Hematopoietic multipotent progenitor cell treated with erythropoietin and hydrocortisone succinate and interleukin-3 and kit ligand, for 6 days (in vitro differentiated cells): ENCODE data around the gene SNX24.
"Not testable (repeated sequence)": the region's sequence is repeated elsewhere in the genome, so short reads cannot be mapped to it uniquely, and the experiment has no call there.

Experiments
- DNase-seq: peaks from one replicate; pipeline ENCODE4 v3.0.0-alpha.2; 2015

The SNX24 gene

DNA sequence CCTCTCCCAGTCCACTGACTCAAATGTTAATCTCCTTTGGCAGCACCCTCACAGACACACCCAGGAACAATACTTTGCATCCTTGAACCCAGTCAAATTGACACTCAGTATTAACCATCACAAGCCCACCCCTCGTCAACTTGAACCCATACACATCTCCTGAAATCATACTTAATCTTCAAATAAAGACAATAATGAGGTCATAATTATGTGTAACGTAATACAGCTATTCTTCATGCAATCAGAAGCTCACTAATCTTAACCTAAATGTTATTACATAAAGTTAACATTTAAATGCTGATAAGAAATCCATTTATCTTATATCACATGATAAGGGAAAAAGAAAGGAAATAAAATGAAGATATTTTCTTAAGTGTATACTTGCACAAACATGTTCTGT, 125.9 kb downstream of the SNX24 start:
- DNase-seq, result no peak

DNA sequence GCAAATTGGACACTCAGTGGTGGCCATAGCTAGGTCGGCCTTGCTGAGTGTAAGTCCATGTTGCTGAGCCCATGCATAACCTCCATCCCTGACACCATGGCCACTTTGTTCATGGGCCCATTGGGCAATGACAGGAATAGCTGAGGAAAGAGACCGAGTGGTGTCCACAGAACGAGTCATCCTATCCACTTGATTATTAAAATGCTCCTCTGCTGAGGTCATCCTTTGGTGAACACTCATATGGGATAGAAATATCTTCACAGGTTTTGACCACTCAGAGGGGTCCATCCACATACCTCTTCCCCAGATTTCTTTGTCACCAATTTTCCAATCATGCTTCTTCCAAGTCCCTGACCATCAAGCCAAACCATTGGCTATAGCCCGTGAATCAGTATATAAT, 127.5 kb downstream of the SNX24 start:
- DNase-seq, result no peak

DNA sequence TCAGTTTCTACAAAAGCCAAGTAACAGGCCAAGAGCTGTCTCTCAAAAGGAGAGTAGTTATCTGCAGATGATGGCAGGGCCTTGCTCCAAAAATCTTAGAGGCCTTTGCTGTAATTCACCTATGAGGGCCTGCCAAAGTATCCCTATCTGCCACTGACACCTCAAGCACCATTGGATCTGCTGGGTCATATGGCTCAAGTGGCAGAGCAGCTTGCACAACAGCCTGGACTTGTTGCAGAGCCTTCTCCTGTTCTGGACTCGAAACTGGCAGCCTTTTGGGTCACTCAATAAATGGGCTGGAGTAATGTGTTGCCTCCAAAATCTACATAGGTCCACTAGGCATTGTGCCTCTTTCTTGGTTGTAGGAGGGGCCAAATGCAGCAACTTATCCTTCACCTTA, 128.3 kb downstream of the SNX24 start:
- not testable (repeated sequence) for DNase-seq

DNA sequence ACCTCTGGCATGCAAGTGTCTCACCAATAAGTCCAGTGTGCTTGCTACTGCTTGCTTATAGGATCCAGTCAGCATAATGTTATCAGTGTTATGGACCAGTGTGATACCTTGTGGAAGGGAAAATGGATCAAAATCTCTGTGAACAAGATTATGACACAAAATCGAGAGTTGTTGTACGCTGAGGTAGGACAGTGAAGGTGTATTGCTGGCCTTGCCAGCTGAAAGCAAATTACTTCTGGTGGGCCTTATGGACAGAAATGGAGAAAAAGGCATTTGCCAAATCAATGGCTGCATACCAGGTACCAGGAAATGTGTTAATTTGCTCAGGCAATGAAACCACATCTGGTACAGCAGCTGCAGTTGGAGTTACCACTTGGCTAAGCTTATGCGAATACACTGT, 128.8 kb downstream of the SNX24 start:
- DNase-seq, result not testable (repeated sequence)

DNA sequence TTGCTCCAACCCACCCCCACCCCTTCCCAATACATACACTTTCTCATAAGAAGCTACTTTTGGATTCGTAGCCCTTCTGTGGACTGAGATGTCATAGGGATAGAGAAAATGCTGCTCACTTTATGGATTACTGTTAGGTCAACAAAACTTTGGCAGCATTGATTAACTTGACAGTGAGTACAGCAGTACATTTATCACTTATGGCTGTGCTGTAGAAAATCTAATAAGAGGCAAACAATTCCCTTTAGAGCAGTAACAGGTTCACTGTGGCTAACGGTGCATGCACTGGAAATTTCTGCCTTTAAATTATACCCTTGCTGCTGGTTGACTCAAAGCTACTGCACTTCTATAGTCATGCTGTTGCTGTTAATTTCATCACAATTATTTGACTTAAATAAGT, 131.9 kb downstream of the SNX24 start:
- DNase-seq, result no peak

DNA sequence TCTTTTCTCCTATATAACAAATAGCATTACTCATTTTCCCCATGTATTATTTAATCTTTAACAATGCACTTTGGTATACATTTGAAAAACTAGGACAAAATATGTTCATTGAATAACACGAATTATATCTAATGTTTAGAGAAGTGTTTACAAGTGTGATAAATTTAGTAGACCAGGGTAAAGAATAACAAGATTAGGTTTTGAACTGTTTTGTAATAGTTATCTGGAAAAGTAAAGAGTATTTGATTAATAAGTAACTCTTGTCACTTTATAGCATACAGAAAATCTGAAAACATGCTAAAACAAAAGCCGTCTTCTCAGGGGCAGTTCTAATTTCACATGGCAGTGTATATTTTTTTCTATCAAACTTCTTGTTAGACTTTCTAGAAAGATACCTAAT, 132.7 kb downstream of the SNX24 start:
- no peak for DNase-seq

DNA sequence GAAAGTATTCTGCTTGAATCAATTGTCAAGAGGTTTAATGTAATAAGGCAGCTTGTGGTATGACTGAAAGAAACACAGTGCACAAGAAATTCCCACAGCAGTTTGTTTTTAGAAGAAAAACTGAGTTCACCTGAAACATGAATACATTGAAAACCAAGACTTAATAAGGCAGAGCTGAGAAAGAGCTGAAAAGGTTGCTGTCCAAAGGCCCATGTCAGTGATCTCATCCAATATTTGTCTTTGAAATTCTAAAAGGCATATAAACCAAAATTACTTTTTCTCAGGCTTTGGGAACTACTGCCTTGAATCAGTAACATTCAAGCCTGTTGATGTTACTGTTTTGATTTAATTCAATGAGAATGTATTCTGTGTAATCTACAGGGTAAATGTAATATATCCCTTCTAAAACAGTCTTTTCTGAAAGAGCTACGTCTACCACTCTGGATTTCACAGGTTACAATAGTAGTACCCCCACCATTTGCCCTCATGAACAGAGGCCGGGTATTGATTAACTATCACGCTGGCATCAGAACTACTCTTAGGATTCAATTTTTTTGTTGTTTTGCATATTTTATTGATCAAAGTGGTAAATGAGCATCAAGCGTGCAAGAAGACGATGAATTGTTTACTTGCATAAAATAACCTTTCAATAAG, 133.4 kb downstream of the SNX24 start:
- DNase-seq, result no peak

DNA sequence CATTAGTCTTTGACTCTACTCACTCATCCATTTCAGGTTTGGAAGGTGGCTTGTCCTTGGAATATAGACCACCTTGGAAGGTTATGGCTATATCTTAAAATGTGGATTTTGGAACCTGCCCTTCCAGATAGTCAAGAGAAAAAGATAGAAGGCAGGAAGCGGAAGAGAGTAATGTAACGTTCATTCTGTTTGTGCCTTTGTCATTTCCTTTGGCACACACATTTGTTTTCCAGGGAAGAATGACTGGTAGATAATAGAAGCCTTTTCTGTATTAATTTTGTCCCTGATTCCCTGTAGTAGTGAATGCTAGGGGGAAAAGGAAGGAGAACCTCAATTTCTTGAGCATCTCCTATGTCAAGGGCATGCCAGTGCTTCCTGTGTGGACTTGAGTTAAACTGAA, 136.4 kb downstream of the SNX24 start:
- no peak for DNase-seq

DNA sequence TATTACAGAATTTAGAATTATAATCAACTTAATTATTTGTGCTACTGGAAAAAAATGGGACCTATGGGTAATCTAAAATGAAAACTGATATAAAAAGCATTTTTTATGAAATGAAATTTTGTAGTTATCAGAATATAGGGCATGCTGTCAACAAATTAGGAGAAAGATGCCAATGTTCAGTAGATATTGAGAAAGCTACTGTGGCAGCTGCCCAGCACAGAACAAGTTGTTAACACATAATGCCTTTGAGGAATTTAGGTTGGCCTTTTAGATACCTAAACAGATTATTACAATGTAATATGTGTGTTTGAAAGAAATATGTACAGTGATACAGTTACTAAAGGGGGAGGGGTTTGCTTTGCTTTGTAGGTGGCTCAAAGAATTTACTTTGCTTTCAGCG, 137.0 kb downstream of the SNX24 start:
- no peak for DNase-seq

DNA sequence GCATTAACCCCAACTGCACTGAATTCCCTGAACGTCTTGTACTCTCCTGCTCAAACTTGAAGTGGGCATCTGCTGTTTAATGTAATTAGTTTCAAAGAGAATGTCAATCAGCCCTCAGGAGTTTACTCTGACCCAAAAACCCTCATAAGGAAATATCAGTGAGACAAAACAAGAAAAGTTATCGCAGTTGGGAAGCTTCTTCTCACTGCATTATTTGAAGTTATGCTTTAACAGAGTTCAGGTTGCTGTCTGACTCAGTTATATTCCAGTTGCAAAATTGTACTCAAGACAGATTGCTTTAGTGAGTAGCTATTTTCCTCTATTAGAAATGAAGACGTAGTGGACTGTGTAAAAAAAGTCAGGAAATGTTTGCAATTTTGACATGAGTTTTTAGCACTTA, 139.0 kb downstream of the SNX24 start:
- no peak for DNase-seq

DNA sequence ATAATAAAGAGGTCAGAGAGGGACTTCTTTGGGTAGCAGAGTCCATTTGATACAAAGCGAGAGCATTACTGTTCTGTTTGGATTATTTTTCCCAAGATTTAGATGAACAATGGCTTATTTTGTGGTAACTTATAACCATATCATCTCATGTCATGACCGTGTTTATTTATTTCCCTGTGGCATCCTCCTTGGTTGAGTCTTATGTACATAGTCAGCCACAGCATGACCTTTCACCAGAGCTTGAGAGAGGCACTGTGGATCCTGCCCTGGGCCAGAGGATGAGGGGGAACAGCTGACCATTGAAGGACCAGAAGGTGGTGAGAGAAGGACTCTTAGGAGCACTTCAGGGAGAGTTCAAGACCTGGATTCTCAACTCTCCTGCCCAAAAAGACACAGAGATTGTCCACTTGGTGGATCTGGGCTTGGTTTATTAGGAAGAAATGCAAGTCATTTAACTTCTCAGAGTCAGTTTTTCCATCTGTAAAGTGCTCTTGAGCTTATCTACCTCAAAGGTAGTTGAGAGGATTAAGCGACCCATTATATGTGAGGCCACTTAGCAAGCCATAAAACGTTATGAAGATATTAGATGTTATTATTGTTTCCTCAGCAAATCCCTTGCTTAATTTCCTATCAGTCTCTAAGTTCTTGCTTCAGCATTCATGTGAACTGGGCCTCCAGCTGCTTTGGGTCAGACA, 139.7 kb downstream of the SNX24 start:
- DNase-seq, result no peak

DNA sequence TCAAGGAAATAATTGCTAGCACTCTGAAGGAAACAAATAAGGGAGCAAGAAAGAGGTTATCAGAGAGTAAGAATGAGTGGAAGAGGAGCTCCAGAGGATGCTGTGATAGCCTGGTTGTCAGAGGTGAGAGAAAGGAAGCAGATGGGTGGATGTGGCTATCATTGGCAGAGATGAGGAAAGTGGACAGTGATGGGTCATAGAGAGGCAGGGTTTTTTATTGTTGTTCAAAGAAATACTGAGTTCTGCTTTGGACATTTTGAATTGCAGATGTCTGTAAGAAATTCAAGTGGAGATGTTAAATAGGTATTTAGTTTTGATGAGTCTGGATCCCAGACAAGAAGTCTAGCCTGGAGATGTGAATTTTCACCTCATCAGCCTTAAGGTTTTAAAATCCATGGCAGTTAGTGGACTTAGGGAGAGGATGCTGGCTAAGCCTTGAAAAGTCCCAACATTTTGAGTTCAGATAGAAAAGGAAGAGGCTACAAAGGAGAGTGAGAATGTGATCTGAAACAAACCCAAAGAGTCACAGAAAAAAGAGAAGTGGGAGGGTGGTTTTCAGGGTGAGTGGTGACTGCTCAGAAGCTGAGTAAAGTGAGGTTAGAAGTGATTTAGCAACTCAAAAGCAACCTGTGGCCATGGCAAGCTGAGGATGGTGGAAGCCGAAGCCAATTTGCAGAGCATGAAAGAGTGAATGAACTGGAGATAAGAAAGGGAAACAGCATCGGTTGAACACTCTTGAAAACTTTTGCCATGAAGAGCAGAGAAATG, 140.7 kb downstream of the SNX24 start:
- DNase-seq, result no peak

DNA sequence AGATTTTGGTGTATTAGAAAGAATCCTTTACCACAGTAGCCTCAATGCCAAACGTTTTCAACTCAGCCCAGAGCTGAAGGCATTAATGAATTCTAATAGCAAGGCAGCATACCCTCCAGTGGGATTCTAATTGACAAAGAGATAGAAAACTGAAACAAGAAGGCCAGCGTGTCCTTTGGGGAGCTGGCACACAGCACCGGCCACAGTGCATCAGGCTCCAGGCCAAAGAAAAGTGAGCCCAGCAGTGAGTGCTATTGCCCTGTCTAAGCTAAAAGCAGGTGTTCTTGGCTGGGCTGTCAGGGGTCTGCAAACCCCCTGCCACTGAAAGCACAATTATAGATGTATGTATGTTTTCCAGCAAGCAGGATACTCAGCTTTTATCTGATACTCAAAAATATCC, 150.7 kb downstream of the SNX24 start:
- no peak for DNase-seq

DNA sequence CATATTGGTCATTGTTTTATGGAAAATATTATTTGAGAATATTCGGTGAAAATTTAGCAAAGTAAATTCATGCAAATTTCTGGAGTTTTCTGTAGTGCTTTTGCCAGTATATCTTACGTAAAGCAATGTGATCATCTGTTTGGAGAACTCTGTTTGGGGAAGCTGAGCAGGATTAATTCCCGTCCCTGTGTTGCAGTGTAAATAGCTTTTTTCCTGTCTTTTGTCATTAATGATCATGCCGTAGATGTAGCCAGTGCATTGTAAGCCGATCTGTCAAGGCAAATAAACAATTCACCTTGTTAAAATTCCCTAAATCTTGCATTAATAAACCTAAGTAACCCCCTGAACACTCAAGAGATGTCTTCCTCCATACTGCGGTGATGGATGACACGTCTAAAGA, 151.9 kb downstream of the SNX24 start:
- DNase-seq, result no peak

DNA sequence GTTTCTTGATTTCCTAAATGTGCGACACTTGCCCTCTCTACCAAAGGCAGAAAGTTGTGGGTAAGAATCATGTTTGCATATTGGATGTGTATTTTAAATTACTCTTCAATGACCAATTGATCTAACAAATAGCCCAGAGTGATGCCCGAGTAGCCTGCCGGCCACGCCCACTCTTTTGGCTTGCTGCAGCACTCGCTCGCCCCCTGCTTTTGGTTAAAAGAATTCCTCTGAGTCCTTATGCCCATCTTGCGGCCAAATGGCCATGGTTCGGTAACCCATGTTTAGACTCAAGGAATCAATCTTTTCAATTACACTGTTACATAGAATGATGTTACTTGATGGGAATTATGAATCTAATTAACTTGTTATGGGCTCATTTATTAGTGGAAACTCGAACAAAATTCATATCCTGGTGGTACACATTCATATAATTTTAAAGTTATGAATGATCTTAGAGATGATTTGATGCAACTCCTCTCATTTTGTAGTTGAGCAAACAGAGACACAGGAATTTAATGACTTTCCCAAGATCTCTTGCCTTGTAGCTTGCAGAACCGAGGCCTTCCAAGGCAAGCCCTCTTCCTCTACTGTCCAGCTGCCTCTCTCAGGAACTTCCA, 154.6 kb downstream of the SNX24 start:
- peak; percentile 73 for DNase-seq

DNA sequence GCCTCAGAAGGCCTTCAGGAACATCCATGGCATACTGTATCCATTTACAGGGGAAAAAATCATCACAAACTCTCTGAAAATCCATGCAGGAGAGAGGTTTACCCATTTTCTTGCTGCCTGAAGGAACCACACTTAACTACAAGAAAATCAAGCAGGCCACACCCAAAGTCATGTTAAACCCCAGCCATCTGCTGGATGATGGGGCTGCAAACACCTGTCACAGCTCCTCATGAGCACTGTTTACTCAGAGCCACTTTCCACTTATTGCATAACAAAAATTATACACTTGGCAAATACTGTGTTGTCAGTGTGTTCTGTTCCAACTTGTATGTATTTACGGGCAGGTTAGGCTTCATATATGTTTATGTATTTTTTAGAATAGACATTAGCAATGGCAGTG, 155.3 kb downstream of the SNX24 start:
- DNase-seq, result no peak

DNA sequence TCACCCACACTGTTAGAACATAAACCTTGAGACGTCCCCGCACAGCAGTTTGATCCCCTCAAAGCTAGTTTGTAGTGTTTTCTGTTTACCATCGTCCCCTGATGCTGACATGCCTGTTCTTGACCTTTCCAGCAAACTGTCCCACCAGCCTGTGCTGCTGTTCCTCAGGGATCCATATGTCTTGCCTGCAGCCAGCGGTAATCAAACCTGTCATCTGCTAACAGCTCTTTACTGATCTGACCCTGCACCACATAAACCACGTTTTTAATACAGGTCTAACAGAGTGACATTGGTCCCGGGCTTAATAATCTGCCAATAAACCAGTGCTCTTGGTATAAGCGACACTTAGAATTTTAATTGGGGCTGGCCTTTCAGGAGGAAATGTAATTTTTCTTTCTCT, 156.4 kb downstream of the SNX24 start:
- DNase-seq, result no peak

DNA sequence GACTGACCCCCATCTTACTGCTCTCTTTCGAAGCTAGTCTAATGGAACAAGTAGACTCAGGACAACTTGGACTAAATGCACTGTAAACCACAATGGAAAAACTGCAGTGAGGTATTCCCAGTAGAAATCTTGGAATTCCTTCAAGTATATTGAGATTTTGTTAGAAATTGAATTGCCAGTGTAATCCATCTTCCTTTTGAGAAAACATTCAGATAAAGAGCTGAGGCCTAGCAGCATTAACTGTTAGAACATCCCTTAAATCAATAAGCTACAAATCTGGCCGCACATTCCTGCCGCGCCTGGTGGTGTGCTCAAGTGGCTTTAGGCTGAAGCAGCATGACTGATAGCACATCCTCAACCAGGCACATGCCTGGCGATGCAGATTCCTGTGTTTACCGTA, 161.8 kb downstream of the SNX24 start:
- no peak for DNase-seq

DNA sequence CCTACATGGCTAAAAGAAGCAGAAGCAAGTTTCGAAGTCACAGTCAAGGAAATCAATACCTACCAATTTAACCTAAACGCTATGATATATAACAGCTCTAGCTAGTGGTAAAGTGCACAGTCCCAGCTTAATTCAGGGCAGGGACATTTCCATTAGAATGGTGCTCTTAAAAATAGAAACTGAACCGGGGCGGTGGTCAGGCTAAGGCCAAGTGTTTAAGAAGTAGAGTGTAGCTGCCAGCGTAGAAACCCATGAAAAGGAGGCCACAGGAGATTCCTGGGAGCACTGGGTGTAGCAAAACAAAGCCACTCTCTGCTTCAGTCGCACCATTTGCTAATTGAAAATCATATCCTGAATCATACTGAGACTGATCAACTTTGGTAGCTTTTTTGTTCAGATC, 162.3 kb downstream of the SNX24 start:
- DNase-seq, result no peak

DNA sequence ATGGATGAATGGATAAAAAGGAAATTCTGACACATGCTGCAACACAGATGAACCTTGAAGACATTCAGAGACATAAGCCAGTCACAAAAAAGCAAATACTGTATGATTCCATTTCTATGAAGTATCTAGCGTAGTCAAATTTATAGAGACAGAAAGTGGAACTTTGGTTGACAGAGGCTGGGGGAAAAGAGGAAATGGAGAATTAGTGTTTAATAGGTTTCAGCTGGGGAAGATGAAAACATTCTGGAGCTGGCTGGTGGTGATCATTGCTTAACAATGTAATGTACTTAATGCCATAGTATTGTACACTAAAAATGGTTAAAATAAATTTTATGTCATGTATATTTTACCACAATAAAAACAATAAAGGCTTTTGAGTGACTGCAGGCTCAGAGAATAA, 166.9 kb downstream of the SNX24 start:
- no peak for DNase-seq

DNA sequence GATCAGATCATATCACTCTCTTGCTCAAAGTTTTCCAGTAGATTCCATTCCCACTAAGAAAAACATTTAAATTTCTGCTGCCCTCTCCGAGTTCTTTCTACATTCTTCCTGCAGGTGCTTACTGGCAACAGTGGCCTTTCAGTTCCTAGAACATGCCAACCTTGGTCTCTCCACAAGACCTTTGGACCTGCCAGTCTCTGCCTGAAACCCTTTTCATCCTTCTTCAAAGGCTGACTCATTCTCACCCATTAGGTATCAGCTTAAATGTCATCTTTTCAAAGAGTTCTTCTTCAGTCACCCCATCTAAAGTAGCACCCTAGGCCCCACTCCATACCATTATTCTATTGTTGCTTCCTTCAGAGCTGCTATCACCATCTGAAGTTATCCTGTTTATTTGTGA, 169.3 kb downstream of the SNX24 start:
- DNase-seq, result no peak

DNA sequence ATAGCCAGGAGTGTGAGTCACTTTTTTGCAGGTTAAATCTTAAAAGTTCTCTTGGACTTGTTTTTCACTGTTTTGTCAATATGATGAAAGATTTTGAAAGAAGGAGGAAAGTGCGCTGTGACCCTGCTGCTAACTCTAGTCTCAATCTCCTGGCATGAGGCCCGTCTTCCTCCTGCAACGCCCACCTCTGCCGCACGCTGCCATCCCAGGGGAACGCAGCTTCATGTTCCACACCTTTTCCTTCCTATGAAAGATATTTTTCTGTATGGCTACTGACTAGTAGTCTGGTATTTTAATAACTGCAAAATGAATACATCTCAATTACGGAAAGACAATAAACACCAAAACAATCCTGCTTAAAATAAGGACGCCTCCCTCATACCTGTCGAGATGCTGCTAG, 182.8 kb downstream of the SNX24 start:
- no peak for DNase-seq

DNA sequence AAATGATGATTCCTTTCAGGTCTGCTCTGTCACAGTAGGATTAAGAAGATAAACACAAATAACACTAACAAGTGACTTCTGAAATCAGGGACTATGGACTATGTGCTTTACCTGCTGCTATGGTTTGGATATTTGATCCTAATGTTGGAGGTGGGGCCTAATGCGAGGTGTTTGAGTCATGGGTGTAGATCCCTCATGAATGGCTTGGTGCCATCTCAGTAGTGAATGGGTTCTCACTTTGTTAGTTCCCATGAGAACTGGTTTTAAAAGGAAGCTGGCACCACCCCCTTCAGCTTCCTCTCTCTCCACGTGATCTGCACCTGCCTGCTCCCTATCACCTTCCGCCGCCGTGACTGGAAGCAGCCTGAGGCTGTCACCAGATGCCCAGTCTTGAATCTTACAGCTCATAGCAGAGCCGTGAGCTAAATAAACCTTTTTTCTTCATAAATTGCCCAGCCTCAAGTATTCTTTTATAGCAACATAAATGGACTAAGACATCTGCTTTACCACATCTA, 187.8 kb downstream of the SNX24 start:
- DNase-seq, result no peak
